Coronary artery (tissue), 2 donors: ENCODE data around the gene DTNBP1.

ENCODE experiments used
- DNase-seq: peaks from one replicate; pipeline ENCODE4 v3.0.0-alpha.2; 2017; ENCODE audit warnings: low spot score
- H3K27ac ChIP-seq, 2 donors: fragments of 200-600 bp; sonication (generic); one replicate each; pipeline ENCODE4 v1.5.1; 2016 to 2019
- H3K4me3 ChIP-seq: fragments of 200-600 bp; sonication (generic); 2 replicates; pipeline ENCODE4 v1.5.1; 2016; ENCODE audit warnings: mild to moderate bottlenecking, moderate library complexity
- TF ChIP-seq, protein P1 (sequence below): fragments of 200-600 bp; sonication (generic); IDR thresholded peaks from one replicate; pipeline ENCODE4 v1.5.1; 2019; ENCODE audit warnings: antibody characterized with exemption

Gene DTNBP1

DNA sequence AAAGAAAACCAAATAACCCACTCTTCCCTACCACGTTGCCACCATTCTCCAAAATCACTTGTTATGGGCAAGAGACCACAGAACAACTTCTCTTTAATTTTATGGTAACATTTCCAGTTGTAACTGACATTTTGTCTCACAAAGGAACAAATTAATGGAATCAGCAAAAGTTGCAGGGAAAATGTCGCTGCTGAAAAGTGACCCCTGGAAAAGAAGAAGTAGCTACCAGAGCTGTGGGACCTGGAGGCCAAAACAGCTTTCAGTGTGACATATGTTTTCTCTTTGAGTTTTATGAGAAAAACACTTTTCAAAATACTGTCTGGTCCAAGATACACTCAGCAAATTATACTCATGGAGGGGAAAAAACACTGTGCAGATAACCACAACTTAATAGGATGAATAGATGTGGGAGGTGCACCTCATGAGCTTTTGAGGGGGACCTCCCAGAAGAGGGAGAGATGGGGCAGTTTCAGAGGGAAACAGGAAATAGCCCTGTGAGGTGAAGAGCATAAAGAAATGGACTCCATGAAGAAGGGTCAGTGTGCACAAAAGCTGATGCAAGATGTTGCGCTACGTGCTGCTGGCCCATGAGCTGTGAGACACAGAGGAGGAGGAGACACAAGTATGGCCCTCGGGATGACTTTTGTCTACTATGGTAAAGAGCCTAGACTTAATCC is 87.3 kb downstream of the DTNBP1 start:
- Histone ChIP-seq H3K27ac (no peak overlapping the region), H3K4me3 (no peak overlapping the region)
- TF ChIP-seq, protein P1, sequence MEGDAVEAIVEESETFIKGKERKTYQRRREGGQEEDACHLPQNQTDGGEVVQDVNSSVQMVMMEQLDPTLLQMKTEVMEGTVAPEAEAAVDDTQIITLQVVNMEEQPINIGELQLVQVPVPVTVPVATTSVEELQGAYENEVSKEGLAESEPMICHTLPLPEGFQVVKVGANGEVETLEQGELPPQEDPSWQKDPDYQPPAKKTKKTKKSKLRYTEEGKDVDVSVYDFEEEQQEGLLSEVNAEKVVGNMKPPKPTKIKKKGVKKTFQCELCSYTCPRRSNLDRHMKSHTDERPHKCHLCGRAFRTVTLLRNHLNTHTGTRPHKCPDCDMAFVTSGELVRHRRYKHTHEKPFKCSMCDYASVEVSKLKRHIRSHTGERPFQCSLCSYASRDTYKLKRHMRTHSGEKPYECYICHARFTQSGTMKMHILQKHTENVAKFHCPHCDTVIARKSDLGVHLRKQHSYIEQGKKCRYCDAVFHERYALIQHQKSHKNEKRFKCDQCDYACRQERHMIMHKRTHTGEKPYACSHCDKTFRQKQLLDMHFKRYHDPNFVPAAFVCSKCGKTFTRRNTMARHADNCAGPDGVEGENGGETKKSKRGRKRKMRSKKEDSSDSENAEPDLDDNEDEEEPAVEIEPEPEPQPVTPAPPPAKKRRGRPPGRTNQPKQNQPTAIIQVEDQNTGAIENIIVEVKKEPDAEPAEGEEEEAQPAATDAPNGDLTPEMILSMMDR = no peak
- DNase-seq = no peak

DNA sequence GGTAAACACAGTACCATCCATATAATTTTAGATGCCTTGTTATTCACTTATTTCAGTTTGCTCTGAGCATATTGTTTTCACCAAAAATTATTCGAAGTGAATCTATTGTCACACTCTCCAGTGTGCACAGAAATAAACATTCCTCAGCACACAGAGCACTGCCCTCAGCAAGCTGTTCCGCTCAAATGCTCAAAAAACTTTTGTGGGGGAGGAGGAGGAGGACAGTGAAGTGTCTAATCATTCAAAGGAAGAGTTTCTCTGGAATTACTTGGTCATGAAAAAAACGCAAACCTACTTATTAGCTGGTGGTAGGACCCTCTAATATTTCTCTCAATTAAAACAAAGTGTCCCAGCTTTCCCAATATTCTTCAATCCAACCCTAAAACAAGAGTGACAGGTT is 88.3 kb downstream of the DTNBP1 start:
- DNase-seq = no peak
- H3K27ac ChIP-seq = no peak overlapping the region
- TF ChIP-seq, protein P1 = no peak

DNA sequence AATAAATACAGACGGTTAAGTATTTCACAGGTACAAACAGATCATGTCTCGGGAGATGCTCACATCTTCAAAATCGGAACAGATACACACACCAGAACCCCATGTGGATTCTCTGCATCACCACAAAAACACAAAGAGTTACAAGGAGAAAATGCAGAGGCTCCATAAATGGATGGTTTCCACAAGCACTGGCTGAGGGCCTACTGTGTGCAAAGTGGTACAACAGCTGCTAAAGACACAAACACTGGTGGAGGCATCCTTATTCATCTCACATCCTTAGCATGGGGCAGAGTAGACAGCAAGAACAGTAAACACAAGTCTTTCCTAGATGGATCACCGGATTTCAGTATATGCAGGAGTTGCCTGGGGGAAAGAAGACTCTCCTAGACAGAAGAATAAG is 88.8 kb downstream of the DTNBP1 start:
- Histone ChIP-seq H3K4me3 (no peak overlapping the region), H3K27ac (no peak overlapping the region)
- no peak for DNase-seq
- TF ChIP-seq, protein P1 = no peak

More for the DNA sequence above, 88.3 kb downstream of the DTNBP1 start:
- H3K4me3 ChIP-seq = no peak overlapping the region

DNA sequence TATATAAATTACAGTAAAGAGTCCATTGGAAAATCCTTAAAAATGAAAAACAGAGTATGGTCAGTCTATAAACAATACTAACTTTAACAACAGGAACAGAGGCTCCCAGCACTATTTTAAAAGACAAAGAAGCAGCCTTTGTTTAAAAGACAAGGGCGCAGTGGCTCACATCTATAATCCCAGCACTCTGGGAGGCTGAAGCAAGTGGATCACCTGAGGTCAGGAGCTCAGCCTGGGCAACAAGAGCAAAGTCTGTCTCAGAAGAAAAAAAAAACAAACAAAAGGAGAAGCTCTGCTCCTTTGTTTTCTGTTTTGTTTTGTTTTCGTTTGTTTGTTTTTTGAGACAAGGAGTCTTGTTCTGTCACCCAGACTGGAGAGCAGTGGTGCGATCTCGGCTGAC is 89.4 kb downstream of the DTNBP1 start:
- Histone ChIP-seq H3K27ac (no peak overlapping the region), H3K4me3 (no peak overlapping the region)
- DNase-seq = no peak
- TF ChIP-seq, protein P1 = no peak

DNA sequence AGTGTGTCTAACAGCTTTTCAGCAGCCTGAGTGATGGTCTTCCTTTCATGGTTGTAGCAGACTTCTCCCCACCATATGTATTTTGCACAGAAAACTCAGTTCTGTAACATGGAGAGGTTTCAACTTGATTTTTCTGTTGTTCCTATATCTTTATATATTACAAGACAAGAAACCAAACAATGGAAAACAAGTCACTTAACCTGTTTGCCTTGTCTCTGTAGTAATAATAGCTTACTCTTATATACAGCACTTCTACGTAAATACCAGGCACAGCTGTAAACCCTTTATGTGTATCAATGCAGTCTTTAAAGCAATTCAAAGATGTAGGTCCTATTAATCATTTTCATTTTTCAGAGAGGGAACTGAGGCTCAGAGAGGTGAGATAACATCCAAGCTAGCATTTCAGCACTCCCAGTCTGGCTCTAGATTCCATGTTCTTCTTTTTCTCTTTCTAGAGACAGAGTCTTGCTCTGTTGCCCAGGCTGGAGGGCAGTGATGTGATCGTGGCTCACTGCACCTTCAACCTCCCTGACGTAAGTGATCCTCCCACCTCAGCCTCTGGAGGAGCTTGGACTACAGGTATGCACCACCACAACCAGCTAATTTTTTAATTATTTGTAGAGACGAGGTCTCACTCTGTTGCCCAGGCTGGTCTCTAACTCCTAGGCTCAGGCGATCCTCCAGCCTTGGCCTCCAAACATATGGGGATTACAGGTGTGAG is 90.4 kb downstream of the DTNBP1 start:
- TF ChIP-seq, protein P1 = no peak
- H3K27ac ChIP-seq = no peak overlapping the region
- no peak overlapping the region for H3K4me3 ChIP-seq
- DNase-seq = no peak

DNA sequence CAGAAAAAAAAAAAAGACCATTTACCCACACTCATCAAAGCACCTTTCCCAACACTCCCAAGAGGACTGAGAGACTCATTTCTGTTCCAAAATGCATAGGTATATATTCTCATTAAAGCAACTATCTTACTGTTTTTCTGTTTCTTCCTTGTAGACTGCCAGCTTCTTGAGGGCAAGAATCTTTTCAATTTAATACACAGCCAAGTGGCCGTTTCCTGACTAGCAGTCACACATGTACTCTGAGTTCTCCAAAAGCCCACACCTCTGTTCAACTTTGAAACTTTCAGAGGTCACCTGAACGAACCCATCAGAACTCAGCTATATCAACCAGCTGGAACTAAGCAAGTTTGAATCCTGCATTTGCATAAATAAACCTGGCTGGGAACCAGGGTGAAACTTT is 92.7 kb downstream of the DTNBP1 start:
- TF ChIP-seq, protein P1 = no peak
- H3K4me3 ChIP-seq = no peak overlapping the region
- no peak for DNase-seq
- no peak overlapping the region for H3K27ac ChIP-seq
